Astrocyte (in vitro differentiated cells and primary cell): ENCODE data around the gene SRSF9. TPM values are rescaled to one million over a fixed set of nuclear protein-coding genes. Genes with fewer than 3 reads are reported as not detected.

Source experiments
- DNase-seq: peaks from one replicate; pipeline ENCODE4 v3.0.0-alpha.2; 2010; ENCODE audit warnings: low read depth
- FAIRE-seq: peaks from 2 replicates; lab custom pipeline; 2011; peaks lifted over from hg19 to GRCh38; lab: Jason Lieb, UNC
- H2AFZ ChIP-seq: 2 replicates; pipeline ENCODE4 v1.6.0; 2012; ENCODE audit warnings: low read depth, low read length, inconsistent platforms
- H3K27ac ChIP-seq: 2 replicates; pipeline ENCODE4 v1.5.1; 2011; ENCODE audit warnings: low read depth, low read length, inconsistent platforms
- H3K27me3 ChIP-seq: 2 replicates; pipeline ENCODE4 v1.6.0; 2011; ENCODE audit warnings: low read length, inconsistent platforms; ENCODE audit not compliant: insufficient read depth
- H3K36me3 ChIP-seq: 2 replicates; pipeline ENCODE4 v1.5.1; 2011; ENCODE audit warnings: low read length, inconsistent platforms; ENCODE audit not compliant: insufficient read depth
- H3K4me1 ChIP-seq: 2 replicates; pipeline ENCODE4 v1.5.1; 2011; ENCODE audit warnings: low read length, inconsistent platforms; ENCODE audit not compliant: insufficient read depth
- H3K4me2 ChIP-seq: 2 replicates; pipeline ENCODE4 v1.6.0; 2012; ENCODE audit warnings: low read length, inconsistent platforms
- H3K4me3 ChIP-seq: 2 replicates; pipeline ENCODE4 v1.5.1; 2011; ENCODE audit warnings: low read depth, mild to moderate bottlenecking, low read length, inconsistent platforms; ENCODE audit not compliant: insufficient read depth
- H3K79me2 ChIP-seq: 2 replicates; pipeline ENCODE4 v1.6.0; 2012; ENCODE audit warnings: mild to moderate bottlenecking, low read length, inconsistent platforms; ENCODE audit not compliant: insufficient read depth
- H3K9ac ChIP-seq: 2 replicates; pipeline ENCODE4 v1.6.0; 2012; ENCODE audit warnings: mild to moderate bottlenecking, low read length, inconsistent platforms
- H3K9me3 ChIP-seq: 2 replicates; pipeline ENCODE4 v1.5.1; 2012; ENCODE audit warnings: low read depth, mild to moderate bottlenecking, low read length, inconsistent platforms; ENCODE audit not compliant: insufficient read depth
- H4K20me1 ChIP-seq: 2 replicates; pipeline ENCODE4 v1.6.0; 2012; ENCODE audit warnings: low read length, inconsistent platforms; ENCODE audit not compliant: insufficient read depth
- H3K27ac Mint-ChIP-seq: one replicate; pipeline ENCODE4 v1.8.0; 2021; ENCODE audit warnings: mild to moderate bottlenecking, mixed read lengths; ENCODE audit not compliant: unreplicated experiment
- H3K27me3 Mint-ChIP-seq: one replicate; pipeline ENCODE4 v1.8.0; 2021; ENCODE audit warnings: low read depth, mixed read lengths; ENCODE audit not compliant: unreplicated experiment
- H3K36me3 Mint-ChIP-seq: one replicate; pipeline ENCODE4 v1.8.0; 2021; ENCODE audit warnings: low read depth, mixed read lengths; ENCODE audit not compliant: unreplicated experiment
- H3K4me1 Mint-ChIP-seq: one replicate; pipeline ENCODE4 v1.8.0; 2021; ENCODE audit warnings: low read depth, mixed read lengths; ENCODE audit not compliant: unreplicated experiment
- H3K4me3 Mint-ChIP-seq: one replicate; pipeline ENCODE4 v1.8.0; 2021; ENCODE audit warnings: mild to moderate bottlenecking, moderate library complexity, mixed read lengths; ENCODE audit not compliant: unreplicated experiment
- H3K9me3 Mint-ChIP-seq: one replicate; pipeline ENCODE4 v1.8.0; 2021; ENCODE audit warnings: mild to moderate bottlenecking, mixed read lengths; ENCODE audit not compliant: unreplicated experiment
- EZH2 ChIP-seq: IDR thresholded peaks from 2 replicates; pipeline ENCODE4 v1.6.1; 2012; ENCODE audit warnings: mild to moderate bottlenecking, low read length, inconsistent platforms; ENCODE audit not compliant: insufficient read depth
- total RNA-seq: library from RNA; stranded (reverse); gene quantifications from 2 replicates; pipeline ENCODE4 v1.2.1, GENCODE V29; 2021
- TF ChIP-seq, protein P1 (sequence below): IDR thresholded peaks from 2 replicates; pipeline ENCODE4 v1.5.1; 2011; ENCODE audit warnings: low read depth, mild to moderate bottlenecking, inconsistent platforms, low read length, moderate library complexity; ENCODE audit not compliant: insufficient read depth

The SRSF9 gene
- total RNA-seq, 1 donor from 2014 or later = 223 TPM

DNA sequence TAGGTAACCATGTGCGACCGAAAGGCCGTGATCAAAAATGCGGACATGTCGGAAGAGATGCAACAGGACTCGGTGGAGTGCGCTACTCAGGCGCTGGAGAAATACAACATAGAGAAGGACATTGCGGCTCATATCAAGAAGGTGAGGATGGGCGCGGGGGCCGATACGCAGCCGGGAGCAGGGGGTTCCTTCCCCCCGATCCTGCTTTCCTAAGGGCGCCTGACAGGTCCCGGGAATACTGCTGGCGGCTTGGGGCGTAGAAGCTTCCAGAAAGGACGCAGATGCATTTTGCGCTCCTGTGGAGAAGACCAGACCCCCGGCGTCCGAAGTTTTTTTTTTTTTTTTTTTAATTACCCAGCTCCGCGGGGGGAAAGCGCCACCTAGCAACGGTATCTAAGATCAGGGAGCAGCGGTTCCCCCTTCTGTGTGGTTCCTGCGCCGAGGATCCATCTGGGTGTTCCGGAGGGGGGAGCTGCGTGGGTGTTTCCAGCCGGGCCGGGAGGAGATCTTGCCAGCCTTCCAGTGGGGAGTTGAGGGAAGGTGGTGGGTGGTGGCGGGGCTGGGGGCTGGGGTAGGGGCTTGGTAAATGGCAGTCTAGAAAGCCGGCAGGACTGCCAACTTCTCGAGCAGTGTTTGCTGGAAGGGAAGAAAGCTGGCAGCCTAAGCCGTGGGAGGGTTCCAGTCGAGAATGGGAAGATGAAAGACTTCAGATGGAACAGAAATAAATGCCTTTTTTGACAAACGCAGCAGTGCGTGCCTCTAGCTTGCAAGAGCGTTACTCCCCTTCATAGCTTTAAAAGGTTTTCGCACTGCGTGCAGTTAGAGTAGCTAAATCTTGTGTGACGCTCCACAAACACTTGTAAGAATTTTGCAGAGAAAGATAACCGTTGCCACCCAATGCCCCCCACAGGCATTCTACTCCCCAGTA is 27.1 kb upstream of the SRSF9 start:
- H3K9me3 Mint-ChIP-seq = no peaks in the 10 kb centered on the region
- H3K36me3 Mint-ChIP-seq = peaks cover 9% of the 10 kb centered on the region
- peak overlapping the region; percentile 98 for H3K4me3 Mint-ChIP-seq
- DNase-seq (peak; percentile 38), FAIRE-seq (no peak)
- H4K20me1 ChIP-seq = peaks cover 30% of the 10 kb centered on the region
- H3K79me2 ChIP-seq = peaks cover 38% of the 10 kb centered on the region
- H3K4me1 ChIP-seq = peaks cover 21% of the 10 kb centered on the region
- no peaks in the 10 kb centered on the region for H3K27me3 Mint-ChIP-seq
- no peaks in the 10 kb centered on the region for H3K9me3 ChIP-seq
- H3K27ac ChIP-seq = peak overlapping the region; percentile 65
- H2AFZ ChIP-seq = no peak overlapping the region
- H3K36me3 ChIP-seq = peaks cover 6% of the 10 kb centered on the region
- peaks cover 16% of the 10 kb centered on the region for H3K4me1 Mint-ChIP-seq
- TF ChIP-seq, protein P1, sequence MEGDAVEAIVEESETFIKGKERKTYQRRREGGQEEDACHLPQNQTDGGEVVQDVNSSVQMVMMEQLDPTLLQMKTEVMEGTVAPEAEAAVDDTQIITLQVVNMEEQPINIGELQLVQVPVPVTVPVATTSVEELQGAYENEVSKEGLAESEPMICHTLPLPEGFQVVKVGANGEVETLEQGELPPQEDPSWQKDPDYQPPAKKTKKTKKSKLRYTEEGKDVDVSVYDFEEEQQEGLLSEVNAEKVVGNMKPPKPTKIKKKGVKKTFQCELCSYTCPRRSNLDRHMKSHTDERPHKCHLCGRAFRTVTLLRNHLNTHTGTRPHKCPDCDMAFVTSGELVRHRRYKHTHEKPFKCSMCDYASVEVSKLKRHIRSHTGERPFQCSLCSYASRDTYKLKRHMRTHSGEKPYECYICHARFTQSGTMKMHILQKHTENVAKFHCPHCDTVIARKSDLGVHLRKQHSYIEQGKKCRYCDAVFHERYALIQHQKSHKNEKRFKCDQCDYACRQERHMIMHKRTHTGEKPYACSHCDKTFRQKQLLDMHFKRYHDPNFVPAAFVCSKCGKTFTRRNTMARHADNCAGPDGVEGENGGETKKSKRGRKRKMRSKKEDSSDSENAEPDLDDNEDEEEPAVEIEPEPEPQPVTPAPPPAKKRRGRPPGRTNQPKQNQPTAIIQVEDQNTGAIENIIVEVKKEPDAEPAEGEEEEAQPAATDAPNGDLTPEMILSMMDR = no peak
- no peak for TF ChIP-seq EZH2
- no peaks in the 10 kb centered on the region for H3K27me3 ChIP-seq
- peak overlapping the region; percentile 99 for H3K4me3 ChIP-seq
- peak overlapping the region; percentile 88 for H3K9ac ChIP-seq
- H3K4me2 ChIP-seq = peak overlapping the region; percentile 93
- peak overlapping the region; percentile 58 for H3K27ac Mint-ChIP-seq

DNA sequence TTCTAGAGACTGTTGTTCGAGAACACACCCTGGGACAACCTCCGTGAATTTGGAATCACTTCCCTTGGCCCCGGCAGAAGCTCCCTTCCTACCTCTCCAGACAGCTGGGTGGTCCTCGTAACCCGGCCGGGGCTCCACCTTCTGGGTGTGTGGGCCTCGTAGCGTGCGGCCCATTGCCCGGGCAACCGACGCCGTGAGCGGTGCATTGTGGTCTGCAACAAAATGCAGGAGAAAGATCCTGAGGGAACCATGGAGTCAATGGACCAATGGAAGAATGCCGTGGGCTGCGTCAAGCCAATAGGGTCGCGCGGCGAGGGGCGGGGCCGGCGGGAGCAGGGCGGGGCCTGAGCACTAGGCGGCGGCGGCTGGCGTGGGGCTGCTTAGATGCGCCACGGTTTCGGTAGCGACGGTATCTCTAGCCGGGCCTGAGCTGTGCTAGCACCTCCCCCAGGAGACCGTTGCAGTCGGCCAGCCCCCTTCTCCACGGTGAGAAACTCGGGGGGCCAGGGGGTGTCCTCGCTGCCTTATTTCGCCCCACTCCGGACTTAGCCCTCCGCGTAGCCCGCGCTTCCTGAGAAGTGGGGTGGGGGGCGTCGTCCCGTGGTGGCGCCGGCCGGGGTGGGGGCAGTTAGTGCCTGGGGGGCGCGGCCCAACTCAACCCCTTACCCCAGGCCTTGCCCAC is 26.3 kb upstream of the SRSF9 start, which contains the start of gene DYNLL1:
DYNLL1 (plus strand) TSS at position 383 of the 682 bp plus-strand sequence. CDS start 309 bp downstream, outside the sequence.
- Histone ChIP-seq H3K9ac (peak within 1 kb of the TSS; percentile 88), H3K9me3 (no peaks in the 10 kb centered on the region), H4K20me1 (peaks cover 33% of the 10 kb centered on the region), H3K27me3 (no peaks in the 10 kb centered on the region), H3K4me2 (peak within 1 kb of the TSS; percentile 97), H3K4me3 (peak within 1 kb of the TSS; percentile 99), H2AFZ (peak within 1 kb of the TSS; percentile 65), H3K36me3 (peaks cover 6% of the 10 kb centered on the region), H3K4me1 (peaks cover 21% of the 10 kb centered on the region), H3K79me2 (peaks cover 38% of the 10 kb centered on the region), H3K27ac (peak within 1 kb of the TSS; percentile 65)
- Mint-ChIP-seq H3K36me3 (peaks cover 16% of the 10 kb centered on the region), H3K4me1 (peaks cover 16% of the 10 kb centered on the region), H3K4me3 (peak within 1 kb of the TSS; percentile 98), H3K9me3 (no peaks in the 10 kb centered on the region), H3K27ac (peak within 1 kb of the TSS; percentile 69), H3K27me3 (no peaks in the 10 kb centered on the region)
- no peak for TF ChIP-seq EZH2
- TF ChIP-seq, protein P1 = no peak
- FAIRE-seq (no peak), DNase-seq (peak; percentile 77)
